Cardiac muscle cell (in vitro differentiated cells and primary cell): ENCODE measurements around the gene EVA1C. TPM values are rescaled to one million over a fixed set of nuclear protein-coding genes. Genes with fewer than 3 reads are reported as not detected.

ENCODE experiments used
- DNase-seq, 2 donors: peaks; one replicate each; pipeline versions ENCODE4 v3.0.0 to v3.0.0-alpha.2; 2010 to 2017; ENCODE audit warnings: low read depth in 1 of 2, low spot score in 1 of 2
- H3K27ac ChIP-seq: fragments of 200-600 bp; sonication (generic); 2 replicates; pipeline ENCODE4 v1.5.1; 2016
- H3K27me3 ChIP-seq: fragments of 200-600 bp; sonication (generic); 2 replicates; pipeline ENCODE4 v1.6.0; 2016; ENCODE audit warnings: control low read depth
- H3K36me3 ChIP-seq: fragments of 200-600 bp; sonication (generic); 2 replicates; pipeline ENCODE4 v1.5.1; 2016; ENCODE audit warnings: control low read depth
- H3K4me1 ChIP-seq: fragments of 200-600 bp; sonication (generic); 2 replicates; pipeline ENCODE4 v1.8.1; 2017; ENCODE audit warnings: low read depth, mild to moderate bottlenecking, mixed run types
- H3K4me3 ChIP-seq: fragments of 200-600 bp; sonication (generic); 2 replicates; pipeline ENCODE4 v1.5.1; 2016; ENCODE audit warnings: mild to moderate bottlenecking
- H3K9me3 ChIP-seq: fragments of 200-600 bp; sonication (generic); 2 replicates; pipeline ENCODE4 v1.5.1; 2017; ENCODE audit warnings: low read depth, mild to moderate bottlenecking, control low read depth
- polyA plus RNA-seq: library from polyadenylated mRNA; unstranded; fragments of >200 nt; fragmentation: Nextera tagmentation; extraction: Ambion mirVana; gene quantifications from 2 replicates; pipeline ENCODE4 v1.2.1, GENCODE V29; 2016
- total RNA-seq: library from RNA; depleted of rRNA; stranded (reverse); fragments of >200 nt; gene quantifications from 2 replicates; pipeline ENCODE4 v1.2.3, GENCODE V29; 2016
- TF ChIP-seq, protein P1 (sequence below): IDR thresholded peaks from 2 replicates; pipeline ENCODE4 v1.5.1; 2012; ENCODE audit warnings: low read depth, mild to moderate bottlenecking, low read length

Gene EVA1C
- total and polyA plus RNA-seq, 2 experiments from 2014 or later: 0.51 TPM; not detected in 1

DNA sequence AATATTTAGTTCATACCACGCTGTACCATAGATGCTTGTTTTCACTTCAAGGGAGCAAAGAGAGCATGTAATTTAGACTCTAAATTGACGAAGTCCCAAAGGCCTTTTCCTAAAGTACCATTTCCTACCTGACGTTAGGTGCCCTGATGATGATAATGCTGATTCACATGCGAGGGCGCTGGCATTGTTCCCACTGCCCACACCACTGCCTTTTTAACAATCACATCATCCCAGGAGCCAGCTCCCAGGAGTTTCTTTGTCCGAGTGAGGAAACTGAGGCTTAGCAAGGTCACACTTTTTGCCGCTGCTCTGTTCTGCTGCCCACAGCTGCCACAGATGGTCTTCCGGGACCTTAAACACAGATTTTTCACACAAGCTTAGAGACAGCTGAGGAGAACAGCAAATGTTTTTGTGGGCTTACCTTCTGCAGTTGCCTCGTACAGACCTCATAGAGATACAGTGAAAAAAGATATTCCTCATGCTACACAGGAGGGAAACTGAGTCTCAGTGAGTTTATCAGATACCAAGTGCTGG lies 69.4 kb downstream of the EVA1C start:
- Histone ChIP-seq H3K4me1 (no peaks in the 10 kb centered on the region), H3K4me3 (no peak overlapping the region), H3K27me3 (no peaks in the 10 kb centered on the region), H3K9me3 (no peaks in the 10 kb centered on the region), H3K36me3 (no peaks in the 10 kb centered on the region), H3K27ac (no peak overlapping the region)
- DNase-seq: no peak
- TF ChIP-seq, protein P1, sequence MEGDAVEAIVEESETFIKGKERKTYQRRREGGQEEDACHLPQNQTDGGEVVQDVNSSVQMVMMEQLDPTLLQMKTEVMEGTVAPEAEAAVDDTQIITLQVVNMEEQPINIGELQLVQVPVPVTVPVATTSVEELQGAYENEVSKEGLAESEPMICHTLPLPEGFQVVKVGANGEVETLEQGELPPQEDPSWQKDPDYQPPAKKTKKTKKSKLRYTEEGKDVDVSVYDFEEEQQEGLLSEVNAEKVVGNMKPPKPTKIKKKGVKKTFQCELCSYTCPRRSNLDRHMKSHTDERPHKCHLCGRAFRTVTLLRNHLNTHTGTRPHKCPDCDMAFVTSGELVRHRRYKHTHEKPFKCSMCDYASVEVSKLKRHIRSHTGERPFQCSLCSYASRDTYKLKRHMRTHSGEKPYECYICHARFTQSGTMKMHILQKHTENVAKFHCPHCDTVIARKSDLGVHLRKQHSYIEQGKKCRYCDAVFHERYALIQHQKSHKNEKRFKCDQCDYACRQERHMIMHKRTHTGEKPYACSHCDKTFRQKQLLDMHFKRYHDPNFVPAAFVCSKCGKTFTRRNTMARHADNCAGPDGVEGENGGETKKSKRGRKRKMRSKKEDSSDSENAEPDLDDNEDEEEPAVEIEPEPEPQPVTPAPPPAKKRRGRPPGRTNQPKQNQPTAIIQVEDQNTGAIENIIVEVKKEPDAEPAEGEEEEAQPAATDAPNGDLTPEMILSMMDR: no peak

DNA sequence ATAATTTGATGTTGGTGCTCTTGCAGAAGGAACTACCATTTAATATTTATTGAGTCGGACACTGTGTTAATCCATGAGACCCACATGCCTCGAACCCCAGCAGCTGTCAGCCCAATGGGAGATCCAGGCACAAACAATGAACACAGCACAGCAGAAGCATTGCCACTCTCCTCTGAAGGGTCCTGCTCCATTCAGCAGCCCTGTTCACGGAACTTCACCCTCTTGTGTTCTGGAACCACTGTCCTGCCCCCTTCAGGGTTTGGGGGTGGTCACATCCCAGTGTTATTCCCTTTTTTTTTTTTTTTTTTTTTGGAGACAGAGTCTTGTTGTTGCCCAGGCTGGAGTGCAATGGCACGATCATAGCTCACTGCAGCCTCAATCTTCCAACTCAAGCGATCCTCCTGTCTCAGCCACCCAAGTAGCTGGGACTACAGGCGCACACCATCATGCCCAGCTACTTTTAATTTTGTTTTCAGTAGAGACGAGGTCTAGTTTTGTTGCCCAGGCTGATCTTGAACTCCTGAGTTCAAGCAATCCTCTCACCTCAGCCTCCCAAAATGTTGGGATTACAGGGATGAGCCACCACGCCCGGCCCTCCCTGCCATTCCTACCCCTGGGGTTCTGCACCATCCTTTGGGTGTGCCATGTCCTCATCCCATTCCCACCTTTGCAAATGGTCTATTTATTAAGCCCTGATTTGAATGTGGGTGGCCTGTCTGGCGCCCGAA lies 70.2 kb downstream of the EVA1C start:
- Histone ChIP-seq H3K27ac (no peak overlapping the region), H3K9me3 (no peaks in the 10 kb centered on the region), H3K4me1 (no peaks in the 10 kb centered on the region), H3K4me3 (no peak overlapping the region), H3K36me3 (no peaks in the 10 kb centered on the region), H3K27me3 (no peaks in the 10 kb centered on the region)
- TF ChIP-seq, protein P1: no peak
- DNase-seq: no peak

DNA sequence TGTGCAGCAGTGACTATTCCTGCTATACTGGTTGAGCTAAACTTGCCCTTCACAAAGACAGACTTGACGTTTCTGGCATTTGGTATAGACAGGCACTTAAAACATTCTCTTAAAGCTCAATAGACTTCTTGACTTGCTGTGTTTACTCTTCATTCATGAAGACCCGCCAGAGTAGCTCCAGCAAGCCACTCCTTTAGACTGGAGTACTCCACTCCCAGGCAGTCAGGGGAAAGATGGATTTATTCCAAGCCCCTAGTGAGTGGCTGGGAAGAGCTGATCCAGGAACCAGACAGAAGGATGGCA lies 70.7 kb downstream of the EVA1C start:
- no peaks in the 10 kb centered on the region for H3K4me1 ChIP-seq
- no peak overlapping the region for H3K27ac ChIP-seq
- H3K36me3 ChIP-seq: no peaks in the 10 kb centered on the region
- no peaks in the 10 kb centered on the region for H3K27me3 ChIP-seq
- no peak for DNase-seq
- no peaks in the 10 kb centered on the region for H3K9me3 ChIP-seq
- H3K4me3 ChIP-seq: no peak overlapping the region
- TF ChIP-seq, protein P1: no peak

- DNase-seq: no peak
- Histone ChIP-seq H3K27ac (no peak overlapping the region), H3K4me3 (no peak overlapping the region), H3K36me3 (no peaks in the 10 kb centered on the region), H3K9me3 (no peaks in the 10 kb centered on the region), H3K27me3 (no peaks in the 10 kb centered on the region), H3K4me1 (no peaks in the 10 kb centered on the region)
- TF ChIP-seq, protein P1: no peak
Measured at GRCh38 chr21:32484706-32485380, 72.3 kb downstream of the EVA1C start.

DNA sequence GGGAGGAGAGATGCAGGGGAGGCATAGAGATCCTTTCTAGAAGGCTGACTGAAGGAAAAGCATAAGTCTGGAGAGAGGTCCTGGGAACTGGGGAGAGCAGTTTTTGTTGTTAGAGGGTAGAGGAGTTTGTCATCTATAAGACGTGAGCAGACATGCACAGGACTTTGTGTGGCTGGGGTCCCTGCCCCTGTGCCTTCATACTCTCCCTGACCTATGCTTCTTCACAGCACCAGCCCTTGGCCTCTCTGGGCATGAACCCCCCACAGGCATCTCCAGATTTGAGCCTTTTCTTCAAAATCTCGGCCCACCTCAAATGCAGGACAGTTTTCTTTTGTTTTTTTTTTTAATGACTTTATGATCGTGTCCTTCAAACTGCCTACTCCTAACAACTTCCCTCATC lies 79.9 kb downstream of the EVA1C start:
- Histone ChIP-seq H3K4me3 (no peak overlapping the region), H3K4me1 (peaks cover 6% of the 10 kb centered on the region), H3K27me3 (no peaks in the 10 kb centered on the region), H3K36me3 (no peaks in the 10 kb centered on the region), H3K27ac (no peak overlapping the region), H3K9me3 (no peaks in the 10 kb centered on the region)
- no peak for DNase-seq
- TF ChIP-seq, protein P1: no peak
